ENCODE data around the gene NEU1. TPM values are rescaled to one million over a fixed set of nuclear protein-coding genes. Genes with fewer than 3 reads are reported as not detected.

The NEU1 gene
- polyA plus RNA-seq, 1 of the 3 experiments (the other 2 are of a cell fraction): 43.0 TPM

DNA sequence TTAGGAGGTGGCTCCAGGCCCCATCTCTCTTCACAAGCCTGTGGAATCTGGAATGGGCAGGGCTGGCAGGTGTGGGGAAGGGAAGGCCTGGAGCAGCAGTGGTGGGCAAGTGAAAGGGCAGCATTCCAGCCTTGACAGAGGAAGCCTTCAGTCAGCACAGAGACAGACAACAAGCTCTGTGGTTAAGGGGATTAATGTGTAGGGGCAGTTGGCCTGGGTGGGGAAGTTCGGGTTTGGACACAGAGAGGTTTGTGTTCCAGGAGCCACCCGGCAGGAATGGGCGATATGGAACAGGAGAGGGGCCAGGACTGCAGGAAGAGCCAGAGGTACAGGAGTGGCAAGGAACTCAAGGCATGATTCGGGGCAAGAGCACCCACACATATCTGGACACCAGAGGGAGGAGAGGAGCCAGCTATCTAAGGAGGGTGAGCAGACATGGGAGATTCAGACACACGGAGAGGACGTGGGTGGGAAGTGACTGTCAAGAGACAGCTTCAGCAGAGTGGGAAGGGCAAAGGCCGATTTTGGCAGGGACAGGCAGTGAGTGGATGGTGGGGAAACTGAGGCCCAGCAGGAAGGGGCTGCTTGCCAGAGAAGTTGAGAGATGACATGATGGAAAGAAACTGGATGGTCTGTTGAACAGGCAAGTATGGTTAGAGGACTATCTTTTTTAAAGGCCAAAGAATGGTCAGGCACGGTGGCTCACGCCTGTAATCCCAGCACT lies 18.7 kb upstream of the NEU1 start (continued):
- TF ChIP-seq, protein P1, sequence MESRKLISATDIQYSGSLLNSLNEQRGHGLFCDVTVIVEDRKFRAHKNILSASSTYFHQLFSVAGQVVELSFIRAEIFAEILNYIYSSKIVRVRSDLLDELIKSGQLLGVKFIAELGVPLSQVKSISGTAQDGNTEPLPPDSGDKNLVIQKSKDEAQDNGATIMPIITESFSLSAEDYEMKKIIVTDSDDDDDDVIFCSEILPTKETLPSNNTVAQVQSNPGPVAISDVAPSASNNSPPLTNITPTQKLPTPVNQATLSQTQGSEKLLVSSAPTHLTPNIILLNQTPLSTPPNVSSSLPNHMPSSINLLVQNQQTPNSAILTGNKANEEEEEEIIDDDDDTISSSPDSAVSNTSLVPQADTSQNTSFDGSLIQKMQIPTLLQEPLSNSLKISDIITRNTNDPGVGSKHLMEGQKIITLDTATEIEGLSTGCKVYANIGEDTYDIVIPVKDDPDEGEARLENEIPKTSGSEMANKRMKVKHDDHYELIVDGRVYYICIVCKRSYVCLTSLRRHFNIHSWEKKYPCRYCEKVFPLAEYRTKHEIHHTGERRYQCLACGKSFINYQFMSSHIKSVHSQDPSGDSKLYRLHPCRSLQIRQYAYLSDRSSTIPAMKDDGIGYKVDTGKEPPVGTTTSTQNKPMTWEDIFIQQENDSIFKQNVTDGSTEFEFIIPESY (IDR thresholded peaks at IDR 0.05; ENCODE audit: borderline replicate concordance, low read depth): no peak
- no peak for TF ChIP-seq NFIC (IDR thresholded peaks at IDR 0.05; ENCODE audit: borderline replicate concordance)
- no peak for TF ChIP-seq RAD21 (IDR thresholded peaks at IDR 0.05; ENCODE audit: low read length)

DNA sequence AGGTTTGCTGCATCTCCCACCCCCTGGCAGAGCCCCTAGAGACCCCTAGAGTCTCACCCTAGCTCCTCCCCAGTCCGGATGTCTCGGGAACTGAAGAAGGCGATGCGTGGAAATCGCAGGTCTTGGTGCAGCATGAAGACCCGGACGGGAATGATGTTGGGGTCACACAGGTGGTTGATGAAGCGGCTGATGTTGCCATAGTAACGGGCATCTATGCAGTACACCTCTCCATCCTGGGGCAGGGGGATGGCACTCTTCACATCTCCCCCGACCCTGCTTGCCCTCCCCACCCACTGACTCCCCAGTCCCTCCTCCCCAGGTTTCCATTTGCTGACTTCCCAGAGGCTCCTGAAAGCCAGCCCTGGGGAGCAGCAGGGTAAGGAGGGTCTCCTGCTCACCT lies 18.0 kb upstream of the NEU1 start:
- Histone ChIP-seq H3K4me2 (no peak overlapping the region), H4K20me1 (ENCODE audit: insufficient read depth) (no peaks in the 10 kb centered on the region), H3K4me1 (ENCODE audit: control insufficient read depth in 1 of 2, insufficient read depth in 2 of 2, low read depth in 1 of 2, low read length in 1 of 2) (no peaks in the 10 kb centered on the region), H3F3A (replicated peaks; ENCODE audit: insufficient read depth) (peaks cover 5% of the 10 kb centered on the region), H3K27ac (ENCODE audit: low read depth in 2 of 2, low read length in 1 of 2) (no peak overlapping the region), H3K27me3 (ENCODE audit: insufficient read depth) (no peaks in the 10 kb centered on the region), H3K9ac (no peak overlapping the region), H2AFZ (ENCODE audit: low read depth) (no peak overlapping the region), H3K79me2 (ENCODE audit: insufficient read depth) (no peaks in the 10 kb centered on the region), H3K9me3 (no peaks in the 10 kb centered on the region), H3K36me3 (replicated peaks in 1 of 2; ENCODE audit: control insufficient read depth in 1 of 2, insufficient read depth in 2 of 2, low read length in 1 of 2) (peaks cover 7 to 46% of the 10 kb centered on the region in 2 experiments), H3K9me2 (no peaks in the 10 kb centered on the region), H3K4me3 (ENCODE audit: low read depth in 2 of 2, low read length in 1 of 2) (no peak overlapping the region)
- no peak for TF ChIP-seq TAF1 (IDR thresholded peaks at IDR 0.05; ENCODE audit: borderline replicate concordance, low read depth, low read length)
- no peak for TF ChIP-seq CHD2 (IDR thresholded peaks at IDR 0.05; ENCODE audit: low read length, partially characterized antibody)
- TF ChIP-seq EP300 (IDR thresholded peaks at IDR 0.05; ENCODE audit: borderline replicate concordance in 1 of 2, low read depth in 1 of 2, low read length in 1 of 2): no peak
- TF ChIP-seq, protein P2, sequence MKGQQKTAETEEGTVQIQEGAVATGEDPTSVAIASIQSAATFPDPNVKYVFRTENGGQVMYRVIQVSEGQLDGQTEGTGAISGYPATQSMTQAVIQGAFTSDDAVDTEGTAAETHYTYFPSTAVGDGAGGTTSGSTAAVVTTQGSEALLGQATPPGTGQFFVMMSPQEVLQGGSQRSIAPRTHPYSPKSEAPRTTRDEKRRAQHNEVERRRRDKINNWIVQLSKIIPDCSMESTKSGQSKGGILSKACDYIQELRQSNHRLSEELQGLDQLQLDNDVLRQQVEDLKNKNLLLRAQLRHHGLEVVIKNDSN (IDR thresholded peaks at IDR 0.05; ENCODE audit: borderline replicate concordance, low read depth): no peak
- CTCF ChIA-PET: interaction anchor here (1.1 to 1.6 kb wide), 2 partner anchors 9 to 17 kb away, joined by 5 to 7 read pairs; no protein-coding TSS in a partner anchor
- POLR2A ChIA-PET: no interaction called here
- DNase-seq: no peak
- 92% methylated on average over 10 of the region's 10 CpGs for WGBS (ENCODE audit: low lambda C conversion rate)

DNA sequence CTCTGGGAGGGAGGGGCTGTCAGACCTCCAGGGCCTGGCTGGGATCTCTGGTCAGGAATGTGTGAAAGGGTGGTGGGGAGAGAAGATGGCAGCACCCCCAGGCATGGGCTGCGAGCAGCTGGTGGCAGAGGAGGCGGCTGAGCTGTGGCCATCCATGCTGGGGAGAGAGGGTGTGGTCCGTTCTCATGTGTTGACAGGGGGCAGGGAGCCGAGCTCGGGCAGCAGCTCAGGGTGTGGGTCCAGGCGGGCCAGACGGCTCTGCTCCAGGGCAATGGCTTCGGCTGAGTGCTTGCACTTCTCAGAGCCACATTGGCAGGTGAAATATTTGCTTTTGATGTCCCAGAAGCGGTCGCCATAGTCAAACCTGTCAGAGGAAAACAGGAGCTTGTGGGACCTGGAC lies 17.3 kb upstream of the NEU1 start:
- Histone ChIP-seq H3K4me3 (ENCODE audit: low read depth in 2 of 2, low read length in 1 of 2) (no peak overlapping the region), H3K4me1 (ENCODE audit: control insufficient read depth in 1 of 2, insufficient read depth in 2 of 2, low read depth in 1 of 2, low read length in 1 of 2) (no peaks in the 10 kb centered on the region), H3K9me2 (no peaks in the 10 kb centered on the region), H3K9ac (no peak overlapping the region), H3K36me3 (replicated peaks in 1 of 2; ENCODE audit: control insufficient read depth in 1 of 2, insufficient read depth in 2 of 2, low read length in 1 of 2) (peaks cover 0 to 46% of the 10 kb centered on the region in 2 experiments), H2AFZ (ENCODE audit: low read depth) (no peak overlapping the region), H3K79me2 (ENCODE audit: insufficient read depth) (no peaks in the 10 kb centered on the region), H3K9me3 (no peaks in the 10 kb centered on the region), H3K4me2 (no peak overlapping the region), H3K27me3 (ENCODE audit: insufficient read depth) (no peaks in the 10 kb centered on the region), H3K27ac (ENCODE audit: low read depth in 2 of 2, low read length in 1 of 2) (no peak overlapping the region), H3F3A (replicated peaks; ENCODE audit: insufficient read depth) (peaks cover 5% of the 10 kb centered on the region), H4K20me1 (ENCODE audit: insufficient read depth) (no peaks in the 10 kb centered on the region)
- ChIA-PET POLR2A (interaction anchor here (0.9 kb wide), 1 partner anchor 16 kb away, joined by 4 read pairs; no protein-coding TSS in a partner anchor), CTCF (interaction anchor here (1.1 to 1.6 kb wide), 2 partner anchors 10 to 16 kb away, joined by 5 to 7 read pairs; no protein-coding TSS in a partner anchor)
- DNase-seq: no peak
- WGBS (ENCODE audit: low lambda C conversion rate): 90% methylated on average over 8 of the region's 10 CpGs
- TF ChIP-seq RAD21 (IDR thresholded peaks at IDR 0.05; ENCODE audit: low read length): no peak
- TF ChIP-seq GABPA (IDR thresholded peaks at IDR 0.05; ENCODE audit: low read depth): no peak
- TF ChIP-seq, protein P1 (IDR thresholded peaks at IDR 0.05; ENCODE audit: borderline replicate concordance, low read depth): no peak
- no peak for TF ChIP-seq ELF1 (IDR thresholded peaks at IDR 0.05)
- no peak for TF ChIP-seq RFX5 (IDR thresholded peaks at IDR 0.05; ENCODE audit: low read length)
- TF ChIP-seq SMC3 (IDR thresholded peaks at IDR 0.05; ENCODE audit: low read depth, low read length): no peak
- TF ChIP-seq, protein P3, sequence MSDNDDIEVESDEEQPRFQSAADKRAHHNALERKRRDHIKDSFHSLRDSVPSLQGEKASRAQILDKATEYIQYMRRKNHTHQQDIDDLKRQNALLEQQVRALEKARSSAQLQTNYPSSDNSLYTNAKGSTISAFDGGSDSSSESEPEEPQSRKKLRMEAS (IDR thresholded peaks at IDR 0.05; ENCODE audit: low read depth): no peak
- TF ChIP-seq, protein P4, sequence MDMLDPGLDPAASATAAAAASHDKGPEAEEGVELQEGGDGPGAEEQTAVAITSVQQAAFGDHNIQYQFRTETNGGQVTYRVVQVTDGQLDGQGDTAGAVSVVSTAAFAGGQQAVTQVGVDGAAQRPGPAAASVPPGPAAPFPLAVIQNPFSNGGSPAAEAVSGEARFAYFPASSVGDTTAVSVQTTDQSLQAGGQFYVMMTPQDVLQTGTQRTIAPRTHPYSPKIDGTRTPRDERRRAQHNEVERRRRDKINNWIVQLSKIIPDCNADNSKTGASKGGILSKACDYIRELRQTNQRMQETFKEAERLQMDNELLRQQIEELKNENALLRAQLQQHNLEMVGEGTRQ (IDR thresholded peaks at IDR 0.05; ENCODE audit: borderline replicate concordance, low read depth, low read length): no peak
- TF ChIP-seq, protein P5, sequence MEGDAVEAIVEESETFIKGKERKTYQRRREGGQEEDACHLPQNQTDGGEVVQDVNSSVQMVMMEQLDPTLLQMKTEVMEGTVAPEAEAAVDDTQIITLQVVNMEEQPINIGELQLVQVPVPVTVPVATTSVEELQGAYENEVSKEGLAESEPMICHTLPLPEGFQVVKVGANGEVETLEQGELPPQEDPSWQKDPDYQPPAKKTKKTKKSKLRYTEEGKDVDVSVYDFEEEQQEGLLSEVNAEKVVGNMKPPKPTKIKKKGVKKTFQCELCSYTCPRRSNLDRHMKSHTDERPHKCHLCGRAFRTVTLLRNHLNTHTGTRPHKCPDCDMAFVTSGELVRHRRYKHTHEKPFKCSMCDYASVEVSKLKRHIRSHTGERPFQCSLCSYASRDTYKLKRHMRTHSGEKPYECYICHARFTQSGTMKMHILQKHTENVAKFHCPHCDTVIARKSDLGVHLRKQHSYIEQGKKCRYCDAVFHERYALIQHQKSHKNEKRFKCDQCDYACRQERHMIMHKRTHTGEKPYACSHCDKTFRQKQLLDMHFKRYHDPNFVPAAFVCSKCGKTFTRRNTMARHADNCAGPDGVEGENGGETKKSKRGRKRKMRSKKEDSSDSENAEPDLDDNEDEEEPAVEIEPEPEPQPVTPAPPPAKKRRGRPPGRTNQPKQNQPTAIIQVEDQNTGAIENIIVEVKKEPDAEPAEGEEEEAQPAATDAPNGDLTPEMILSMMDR (IDR thresholded peaks at IDR 0.05): no peak
- no peak for TF ChIP-seq MEF2A (IDR thresholded peaks at IDR 0.05; ENCODE audit: borderline replicate concordance, low read depth)
- TF ChIP-seq YY1 (IDR thresholded peaks at IDR 0.05; ENCODE audit: low read depth): no peak
